Measurements from ENCODE around the gene HSPA1L.

GRCh38 chr6:31836474-31837368 lies 21.6 kb upstream of the HSPA1L start:
- TF ChIP-seq, protein P1, sequence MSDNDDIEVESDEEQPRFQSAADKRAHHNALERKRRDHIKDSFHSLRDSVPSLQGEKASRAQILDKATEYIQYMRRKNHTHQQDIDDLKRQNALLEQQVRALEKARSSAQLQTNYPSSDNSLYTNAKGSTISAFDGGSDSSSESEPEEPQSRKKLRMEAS (IDR thresholded peaks at IDR 0.05; ENCODE audit: insufficient read depth, insufficient read length) = no peak
- no peak for TF ChIP-seq MYC (IDR thresholded peaks at IDR 0.05; ENCODE audit: low read depth, low read length)
- TF ChIP-seq, protein P2, sequence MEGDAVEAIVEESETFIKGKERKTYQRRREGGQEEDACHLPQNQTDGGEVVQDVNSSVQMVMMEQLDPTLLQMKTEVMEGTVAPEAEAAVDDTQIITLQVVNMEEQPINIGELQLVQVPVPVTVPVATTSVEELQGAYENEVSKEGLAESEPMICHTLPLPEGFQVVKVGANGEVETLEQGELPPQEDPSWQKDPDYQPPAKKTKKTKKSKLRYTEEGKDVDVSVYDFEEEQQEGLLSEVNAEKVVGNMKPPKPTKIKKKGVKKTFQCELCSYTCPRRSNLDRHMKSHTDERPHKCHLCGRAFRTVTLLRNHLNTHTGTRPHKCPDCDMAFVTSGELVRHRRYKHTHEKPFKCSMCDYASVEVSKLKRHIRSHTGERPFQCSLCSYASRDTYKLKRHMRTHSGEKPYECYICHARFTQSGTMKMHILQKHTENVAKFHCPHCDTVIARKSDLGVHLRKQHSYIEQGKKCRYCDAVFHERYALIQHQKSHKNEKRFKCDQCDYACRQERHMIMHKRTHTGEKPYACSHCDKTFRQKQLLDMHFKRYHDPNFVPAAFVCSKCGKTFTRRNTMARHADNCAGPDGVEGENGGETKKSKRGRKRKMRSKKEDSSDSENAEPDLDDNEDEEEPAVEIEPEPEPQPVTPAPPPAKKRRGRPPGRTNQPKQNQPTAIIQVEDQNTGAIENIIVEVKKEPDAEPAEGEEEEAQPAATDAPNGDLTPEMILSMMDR (IDR thresholded peaks at IDR 0.05; ENCODE audit: extremely low read depth in 1 of 2, insufficient read depth in 1 of 2, low read depth in 1 of 2, low read length in 2 of 2) = no peak
- no peak for TF ChIP-seq POLR2A (IDR thresholded peaks at IDR 0.05; ENCODE audit: low read depth, low read length)
- TF ChIP-seq JUN (IDR thresholded peaks at IDR 0.05; ENCODE audit: borderline replicate concordance, insufficient read depth, insufficient read length, low read depth) = no peak
- TF ChIP-seq POLR2AphosphoS5 (IDR thresholded peaks at IDR 0.05; ENCODE audit: insufficient read depth, low read depth, low read length) = no peak
- no peak for TF ChIP-seq EZH2 (IDR thresholded peaks at IDR 0.05; ENCODE audit: borderline replicate concordance, low read depth, low read length, severe bottlenecking)
